Measurements from ENCODE around the gene KRT71. TPM values are rescaled to one million over a fixed set of nuclear protein-coding genes. Genes with fewer than 3 reads are reported as not detected.

KRT71 gene
- total RNA-seq, 1 experiment from 2014 or later, result not detected

GRCh38 chr12:52499806-52500560 is 53.0 kb downstream of the KRT71 start:
- no peak overlapping the region for H3K4me2 ChIP-seq
- no peak for DNase-seq
- ChIA-PET CTCF (interaction anchor here (0.6 kb wide), 1 partner anchor 511 kb away, joined by 3 read pairs; no protein-coding TSS in a partner anchor), POLR2A (ENCODE audit: unreplicated experiment) (no interaction called here)
- H4K20me1 ChIP-seq (ENCODE audit: insufficient read depth), result no peaks in the 10 kb centered on the region
- no peak overlapping the region for H3K4me3 ChIP-seq
- H3K4me1 ChIP-seq (replicated peaks; ENCODE audit: insufficient read depth), result peaks cover 23% of the 10 kb centered on the region
- H3K27ac ChIP-seq, result no peak overlapping the region
- no peaks in the 10 kb centered on the region for H3K79me2 ChIP-seq (ENCODE audit: low read depth)
- no peak overlapping the region for H2AFZ ChIP-seq
- 0 out of 2 replicates have a peak, but pooled peaks cover 3% of the 10 kb centered on the region for H3K9me3 ChIP-seq (ENCODE audit: insufficient read depth, low read depth)
- H3K9me2 ChIP-seq (ENCODE audit: insufficient read depth), result no peaks in the 10 kb centered on the region
- no peaks in the 10 kb centered on the region for H3K36me3 ChIP-seq (ENCODE audit: low read depth)
- BruUV-seq (replicated peaks), result no TSS peak
- intact Hi-C loops (cut with micrococcal nuclease; ENCODE audit: unreplicated experiment), result no loop called here
- peaks cover 13% of the 10 kb centered on the region; the same call in 1 of the 2 replicates for H3F3A ChIP-seq (ENCODE audit: insufficient read depth, low read depth)
- H3K27me3 ChIP-seq (ENCODE audit: insufficient read depth, low read depth), result no peaks in the 10 kb centered on the region
- TF ChIP-seq CTCF (conservative IDR thresholded peaks at IDR 0.05), result no peak
- TF ChIP-seq EZH2 (IDR thresholded peaks at IDR 0.05; ENCODE audit: low read depth), result no peak

DNA sequence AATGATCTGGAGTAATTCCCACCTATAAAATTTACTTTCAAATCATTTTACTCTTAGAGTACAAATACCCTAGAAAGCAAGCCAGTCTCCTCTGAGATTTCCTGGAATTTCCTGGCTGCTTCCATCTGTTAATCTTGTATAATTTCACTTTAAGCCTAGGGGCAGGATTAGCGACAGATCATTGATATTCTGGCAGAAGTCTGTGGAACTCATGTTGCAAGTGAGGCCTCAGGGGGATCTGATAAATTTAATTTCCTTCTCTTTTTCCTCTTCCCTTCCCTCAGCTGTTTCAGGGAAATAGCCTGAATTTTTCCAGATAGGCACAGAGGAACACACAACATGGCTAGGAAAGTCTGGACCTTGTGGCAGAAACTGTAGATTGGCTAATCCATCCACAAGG is 54.0 kb downstream of the KRT71 start:
- no peak overlapping the region for H3K4me3 ChIP-seq
- no peak overlapping the region for H2AFZ ChIP-seq
- no peak for DNase-seq
- H3K9me3 ChIP-seq (ENCODE audit: insufficient read depth, low read depth), result 0 out of 2 replicates have a peak, but pooled peaks cover 3% of the 10 kb centered on the region
- CTCF ChIA-PET, result no interaction called here
- H3K36me3 ChIP-seq (ENCODE audit: low read depth), result no peaks in the 10 kb centered on the region
- peaks cover 33% of the 10 kb centered on the region for H3K4me1 ChIP-seq (replicated peaks; ENCODE audit: insufficient read depth)
- H3K9me2 ChIP-seq (ENCODE audit: insufficient read depth), result no peaks in the 10 kb centered on the region
- H3K27me3 ChIP-seq (ENCODE audit: insufficient read depth, low read depth), result no peaks in the 10 kb centered on the region
- BruUV-seq (replicated peaks), result no TSS peak
- no peak for TF ChIP-seq EZH2 (IDR thresholded peaks at IDR 0.05; ENCODE audit: low read depth)
- no peak for TF ChIP-seq CTCF (conservative IDR thresholded peaks at IDR 0.05)
- no peaks in the 10 kb centered on the region for H3K79me2 ChIP-seq (ENCODE audit: low read depth)
- intact Hi-C loops (cut with micrococcal nuclease; ENCODE audit: unreplicated experiment), result no loop called here
- H3K27ac ChIP-seq, result no peak overlapping the region
- no peak overlapping the region for H3K4me2 ChIP-seq
- POLR2A ChIA-PET (ENCODE audit: unreplicated experiment), result no interaction called here
- peaks cover 13% of the 10 kb centered on the region; the same call in 1 of the 2 replicates for H3F3A ChIP-seq (ENCODE audit: insufficient read depth, low read depth)
- H4K20me1 ChIP-seq (ENCODE audit: insufficient read depth), result no peaks in the 10 kb centered on the region

GRCh38 chr12:52497975-52498374 is 55.0 kb downstream of the KRT71 start:
- H3F3A ChIP-seq (ENCODE audit: insufficient read depth, low read depth), result peaks cover 20% of the 10 kb centered on the region; the same call in 1 of the 2 replicates

More at GRCh38 chr12:52497975-52498374, 55.0 kb downstream of the KRT71 start:
- no peak overlapping the region for H3K4me3 ChIP-seq
- no peak overlapping the region for H3K27ac ChIP-seq
- intact Hi-C loops (cut with micrococcal nuclease; ENCODE audit: unreplicated experiment), result no loop called here
- no peaks in the 10 kb centered on the region for H3K36me3 ChIP-seq (ENCODE audit: low read depth)
- no peak for DNase-seq
- H3K4me1 ChIP-seq (replicated peaks; ENCODE audit: insufficient read depth), result peaks cover 41% of the 10 kb centered on the region
- no peak overlapping the region for H3K4me2 ChIP-seq
- no peak overlapping the region for H2AFZ ChIP-seq
- POLR2A ChIA-PET (ENCODE audit: unreplicated experiment), result no interaction called here
- no peaks in the 10 kb centered on the region for H3K79me2 ChIP-seq (ENCODE audit: low read depth)
- H4K20me1 ChIP-seq (ENCODE audit: insufficient read depth), result no peaks in the 10 kb centered on the region
- BruUV-seq (replicated peaks), result no TSS peak
- CTCF ChIA-PET, result no interaction called here
- TF ChIP-seq CTCF (conservative IDR thresholded peaks at IDR 0.05), result no peak
- TF ChIP-seq EZH2 (IDR thresholded peaks at IDR 0.05; ENCODE audit: low read depth), result no peak
- H3K9me3 ChIP-seq (ENCODE audit: insufficient read depth, low read depth), result 0 out of 2 replicates have a peak, but pooled peaks cover 3% of the 10 kb centered on the region
- no peaks in the 10 kb centered on the region for H3K27me3 ChIP-seq (ENCODE audit: insufficient read depth, low read depth)
- H3K9me2 ChIP-seq (ENCODE audit: insufficient read depth), result no peaks in the 10 kb centered on the region
